Renal cortex interstitium (tissue), 15 donors: ENCODE measurements around the gene GAS5. TPM values are rescaled to one million over a fixed set of nuclear protein-coding genes. Genes with fewer than 3 reads are reported as not detected.

Experiments
- DNase-seq, 11 donors: peaks; one replicate each; pipeline ENCODE4 v3.0.0-alpha.2; 2013; ENCODE audit warnings: low read depth in 9 of 11, low spot score in 4 of 11; ENCODE audit errors: extremely low read depth in 1 of 11
- long read RNA-seq, 16 experiments: transcript quantifications; one replicate each; lab custom pipeline, GENCODE V29; 2026
- polyA plus RNA-seq, 3 donors: library from polyadenylated mRNA; unstranded; fragments of 120-200 nt; gene quantifications; one replicate each; pipeline ENCODE4 v1.2.1, GENCODE V29; 2013; ENCODE audit not compliant: insufficient read length in 3 of 3

The GAS5 gene
- polyA plus RNA-seq = 100 to 1,000 TPM; 562 to 661 (median 614) TPM
- long read RNA-seq, donor 1, transcript GAS5-218 (11 exons, 565 nt) = minor isoform, 32 of 229 reads
- long read RNA-seq, donor 1, transcript GAS5-221 (12 exons, 632 nt) = major isoform, 69 of 229 reads
- long read RNA-seq, donor 1, partial matches to known transcripts = 39 of 229 reads
- long read RNA-seq, donor 1, other reads (novel, unspliced or antisense) = 78 of 229 reads
- long read RNA-seq, donor 2, transcript GAS5-221 (12 exons, 632 nt) = major isoform, 79 of 236 reads
- long read RNA-seq, donor 2, transcript GAS5-218 (11 exons, 565 nt) = minor isoform, 38 of 236 reads
- long read RNA-seq, donor 2, partial matches to known transcripts = 31 of 236 reads
- long read RNA-seq, donor 2, other reads (novel, unspliced or antisense) = 76 of 236 reads
- long read RNA-seq, donor 3, transcript GAS5-218 (11 exons, 565 nt) = minor isoform, 102 of 542 reads
- long read RNA-seq, donor 3, transcript GAS5-221 (12 exons, 632 nt) = major isoform, 133 of 542 reads
- long read RNA-seq, donor 3, partial matches to known transcripts = 140 of 542 reads
- long read RNA-seq, donor 3, other reads (novel, unspliced or antisense) = 154 of 542 reads
- long read RNA-seq, donor 4, transcript GAS5-221 (12 exons, 632 nt) = major isoform, 69 of 304 reads
- long read RNA-seq, donor 4, transcript GAS5-218 (11 exons, 565 nt) = minor isoform, 56 of 304 reads
- long read RNA-seq, donor 4, transcript GAS5-226 (8 exons, 632 nt) = minor isoform, 5 of 304 reads
- long read RNA-seq, donor 4, partial matches to known transcripts = 67 of 304 reads
- long read RNA-seq, donor 4, other reads (novel, unspliced or antisense) = 86 of 304 reads
- long read RNA-seq, donor 5 = 0 reads
- long read RNA-seq, donor 6, transcript GAS5-226 (8 exons, 632 nt) = minor isoform, 5 of 320 reads
- long read RNA-seq, donor 6, transcript GAS5-221 (12 exons, 632 nt) = major isoform, 82 of 320 reads
- long read RNA-seq, donor 6, transcript GAS5-215 (6 exons, 1,114 nt) = minor isoform, 5 of 320 reads
- long read RNA-seq, donor 6, transcript GAS5-218 (11 exons, 565 nt) = minor isoform, 40 of 320 reads
- long read RNA-seq, donor 6, partial matches to known transcripts = 72 of 320 reads
- long read RNA-seq, donor 6, other reads (novel, unspliced or antisense) = 99 of 320 reads
- long read RNA-seq, donor 7, transcript GAS5-218 (11 exons, 565 nt) = minor isoform, 74 of 486 reads
- long read RNA-seq, donor 7, transcript GAS5-221 (12 exons, 632 nt) = major isoform, 104 of 486 reads
- long read RNA-seq, donor 7, transcript GAS5-207 (3 exons, 643 nt) = minor isoform, 5 of 486 reads
- long read RNA-seq, donor 7, partial matches to known transcripts = 98 of 486 reads
- long read RNA-seq, donor 7, other reads (novel, unspliced or antisense) = 180 of 486 reads
- long read RNA-seq, donor 8, transcript GAS5-206 (10 exons, 745 nt) = minor isoform, 8 of 721 reads
- long read RNA-seq, donor 8, transcript GAS5-217 (4 exons, 424 nt) = minor isoform, 6 of 721 reads
- long read RNA-seq, donor 8, transcript GAS5-221 (12 exons, 632 nt) = major isoform, 188 of 721 reads
- long read RNA-seq, donor 8, transcript GAS5-218 (11 exons, 565 nt) = minor isoform, 80 of 721 reads
- long read RNA-seq, donor 8, partial matches to known transcripts = 158 of 721 reads
- long read RNA-seq, donor 8, other reads (novel, unspliced or antisense) = 247 of 721 reads
- long read RNA-seq, donor 9, transcript GAS5-221 (12 exons, 632 nt) = major isoform, 95 of 401 reads
- long read RNA-seq, donor 9, transcript GAS5-218 (11 exons, 565 nt) = minor isoform, 85 of 401 reads
- long read RNA-seq, donor 9, partial matches to known transcripts = 105 of 401 reads
- long read RNA-seq, donor 9, other reads (novel, unspliced or antisense) = 101 of 401 reads
- long read RNA-seq, donor 10, transcript GAS5-218 (11 exons, 565 nt) = minor isoform, 84 of 469 reads
- long read RNA-seq, donor 10, transcript GAS5-221 (12 exons, 632 nt) = major isoform, 85 of 469 reads
- long read RNA-seq, donor 10, transcript GAS5-206 (10 exons, 745 nt) = minor isoform, 6 of 469 reads
- long read RNA-seq, donor 10, transcript GAS5-211 (7 exons, 959 nt) = minor isoform, 7 of 469 reads
- long read RNA-seq, donor 10, partial matches to known transcripts = 91 of 469 reads
- long read RNA-seq, donor 10, other reads (novel, unspliced or antisense) = 175 of 469 reads
- long read RNA-seq, donor 11, transcript GAS5-218 (11 exons, 565 nt) = minor isoform, 31 of 197 reads
- long read RNA-seq, donor 11, transcript GAS5-221 (12 exons, 632 nt) = major isoform, 53 of 197 reads
- long read RNA-seq, donor 11, partial matches to known transcripts = 47 of 197 reads
- long read RNA-seq, donor 11, other reads (novel, unspliced or antisense) = 59 of 197 reads
- long read RNA-seq, donor 12, transcript GAS5-221 (12 exons, 632 nt) = major isoform, 33 of 153 reads
- long read RNA-seq, donor 12, transcript GAS5-218 (11 exons, 565 nt) = minor isoform, 23 of 153 reads
- long read RNA-seq, donor 12, partial matches to known transcripts = 29 of 153 reads
- long read RNA-seq, donor 12, other reads (novel, unspliced or antisense) = 58 of 153 reads
- long read RNA-seq, donor 13, transcript GAS5-206 (10 exons, 745 nt) = minor isoform, 8 of 685 reads
- long read RNA-seq, donor 13, transcript GAS5-218 (11 exons, 565 nt) = minor isoform, 90 of 685 reads
- long read RNA-seq, donor 13, transcript GAS5-207 (3 exons, 643 nt) = minor isoform, 6 of 685 reads
- long read RNA-seq, donor 13, transcript GAS5-221 (12 exons, 632 nt) = major isoform, 174 of 685 reads
- long read RNA-seq, donor 13, partial matches to known transcripts = 164 of 685 reads
- long read RNA-seq, donor 13, other reads (novel, unspliced or antisense) = 225 of 685 reads
- long read RNA-seq, donor 14, transcript GAS5-218 (11 exons, 565 nt) = minor isoform, 78 of 498 reads
- long read RNA-seq, donor 14, transcript GAS5-221 (12 exons, 632 nt) = major isoform, 115 of 498 reads
- long read RNA-seq, donor 14, partial matches to known transcripts = 223 of 498 reads
- long read RNA-seq, donor 14, other reads (novel, unspliced or antisense) = 59 of 498 reads
- long read RNA-seq, donor 15, transcript GAS5-218 (11 exons, 565 nt) = minor isoform, 29 of 141 reads
- long read RNA-seq, donor 15, transcript GAS5-221 (12 exons, 632 nt) = major isoform, 35 of 141 reads
- long read RNA-seq, donor 15, partial matches to known transcripts = 34 of 141 reads
- long read RNA-seq, donor 15, other reads (novel, unspliced or antisense) = 33 of 141 reads
- long read RNA-seq, donor 16, transcript GAS5-221 (12 exons, 632 nt) = minor isoform, 127 of 833 reads
- long read RNA-seq, donor 16, transcript GAS5-206 (10 exons, 745 nt) = minor isoform, 7 of 833 reads
- long read RNA-seq, donor 16, transcript GAS5-207 (3 exons, 643 nt) = minor isoform, 11 of 833 reads
- long read RNA-seq, donor 16, transcript GAS5-218 (11 exons, 565 nt) = major isoform, 170 of 833 reads
- long read RNA-seq, donor 16, partial matches to known transcripts = 202 of 833 reads
- long read RNA-seq, donor 16, other reads (novel, unspliced or antisense) = 298 of 833 reads

DNA sequence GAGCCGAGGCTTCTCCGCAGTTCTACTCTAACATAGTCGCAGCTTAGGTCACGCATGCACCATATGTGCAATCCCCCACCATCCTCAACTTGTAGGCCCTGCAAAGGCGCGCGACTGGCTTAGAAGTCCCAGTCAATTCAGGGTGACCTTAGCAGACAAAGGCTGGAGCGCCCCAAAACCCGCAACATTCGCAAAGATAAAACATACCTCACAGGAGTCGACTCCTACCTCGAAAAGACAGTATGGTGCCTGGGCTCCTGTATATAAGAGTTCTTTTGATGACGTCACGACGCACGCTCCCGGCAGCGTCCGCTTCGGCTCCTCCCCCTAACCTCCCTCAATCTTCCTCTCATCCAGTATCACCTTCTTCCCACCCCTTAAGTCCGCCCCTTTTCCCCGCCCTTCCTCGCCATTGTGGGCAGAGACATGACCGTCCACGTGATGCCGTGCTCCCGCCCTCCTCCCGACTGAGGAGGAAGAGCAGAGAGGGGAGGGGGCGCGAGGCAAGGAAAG lies at the start of gene GAS5:
Gene GAS5 (minus strand): TSS at position 237 of the 513 bp plus-strand sequence.
- peak; percentile 98 to 100 (median 100) for DNase-seq

DNA sequence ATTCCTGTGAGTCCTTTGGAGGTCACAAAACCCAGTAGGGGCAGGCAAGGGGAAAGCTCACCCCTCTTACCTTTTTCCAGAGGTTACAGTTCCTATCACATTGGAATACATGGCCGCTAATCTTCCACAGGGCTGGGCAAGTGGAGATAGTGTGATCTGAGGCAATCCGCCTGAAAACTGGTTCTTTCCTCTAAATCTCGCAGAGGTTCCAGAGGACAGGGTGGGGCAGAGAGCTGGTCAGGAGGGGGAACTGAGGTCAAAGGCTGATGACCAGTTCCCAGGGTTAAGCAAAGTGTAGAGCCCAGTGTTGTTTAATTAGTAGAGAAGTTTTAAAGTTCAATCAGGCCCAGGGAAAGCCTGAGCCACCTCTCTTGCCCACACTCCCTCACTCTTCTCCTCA lies 49.4 kb upstream of the GAS5 start, which contains the start of gene SERPINC1:
Gene SERPINC1 (minus strand): TSS at position 179 of the 400 bp plus-strand sequence. CDS start 68 bp downstream, at position 111.
- DNase-seq = no peak

DNA sequence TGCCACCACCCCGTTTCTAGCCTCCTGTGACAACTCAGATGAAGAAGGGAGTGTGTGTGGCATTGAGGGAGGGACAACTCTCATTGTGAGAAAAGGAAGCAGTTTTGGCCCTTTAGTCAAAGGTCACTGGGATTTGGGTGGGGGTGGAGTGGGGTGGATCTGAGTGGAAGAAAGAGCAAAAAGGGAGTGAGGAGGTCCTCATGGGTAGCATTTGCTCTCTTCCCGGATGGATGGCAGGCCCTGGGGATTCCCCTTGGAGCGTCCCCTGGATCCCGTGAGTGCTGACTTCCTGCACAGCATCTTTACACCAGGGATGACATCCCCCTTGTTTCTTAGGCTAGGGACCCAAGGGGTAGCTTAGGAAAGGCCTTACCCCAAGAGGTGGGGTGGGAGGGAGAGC lies 48.9 kb upstream of the GAS5 start:
- DNase-seq = no peak

DNA sequence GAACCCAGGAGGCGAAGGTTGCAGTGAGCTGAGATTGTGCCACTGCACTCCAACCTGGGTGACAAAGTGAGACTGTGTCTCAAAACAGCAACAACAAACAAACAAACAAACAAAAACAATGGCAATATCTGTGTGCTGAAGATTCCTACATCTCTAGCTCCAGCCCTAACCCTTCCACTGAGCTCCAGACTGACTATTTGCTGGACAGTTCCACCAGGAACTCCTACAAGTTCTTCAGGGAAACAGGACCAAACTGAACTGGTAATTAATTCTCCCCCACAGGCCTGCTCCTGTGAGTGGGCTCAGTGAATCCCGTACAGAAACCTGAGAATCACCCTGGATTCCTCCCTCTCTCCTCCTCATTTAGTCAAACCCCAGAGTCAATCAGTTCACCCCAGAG lies 47.8 kb upstream of the GAS5 start:
- no peak for DNase-seq

DNA sequence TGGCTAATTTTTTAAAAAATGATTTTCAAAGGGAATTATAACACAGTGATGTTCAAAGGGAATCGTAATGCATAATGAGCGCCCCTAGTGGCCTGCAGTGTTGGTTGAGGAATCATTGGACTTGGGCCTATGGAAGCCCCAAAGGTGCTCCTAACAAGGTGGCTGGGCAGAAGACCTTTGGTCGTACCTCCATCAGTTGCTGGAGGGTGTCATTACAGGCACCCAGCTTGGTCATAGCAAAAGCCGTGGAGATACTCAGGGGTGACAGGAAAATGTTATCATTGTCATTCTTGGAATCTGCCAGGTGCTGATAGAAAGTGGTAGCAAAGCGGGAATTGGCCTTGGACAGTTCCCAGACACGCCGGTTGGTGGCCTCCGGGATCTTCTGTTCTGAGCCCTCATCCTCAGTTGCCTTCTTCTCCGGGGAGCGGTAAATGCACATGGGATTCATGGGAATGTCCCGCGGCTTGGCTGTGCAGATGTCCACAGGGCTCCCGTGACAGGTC lies 46.6 kb upstream of the GAS5 start:
- no peak for DNase-seq

DNA sequence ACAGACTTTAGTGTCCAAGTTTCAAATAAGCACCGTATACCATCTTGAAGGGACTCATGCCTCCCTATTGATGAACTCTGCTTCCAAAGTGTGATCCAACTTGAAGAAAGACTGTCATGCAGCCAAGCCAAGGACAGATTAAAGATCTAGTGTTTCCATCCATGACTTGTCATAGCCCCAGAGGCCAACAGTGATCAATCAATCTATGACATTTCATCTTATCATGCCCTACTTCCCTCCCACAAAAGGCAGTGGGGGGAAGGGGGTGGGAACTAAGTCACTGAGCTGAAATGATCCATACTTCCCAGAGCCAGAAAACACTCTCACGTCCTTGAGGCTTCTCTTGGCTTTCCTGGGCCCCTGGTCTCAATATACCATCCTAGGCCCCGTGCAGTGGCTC lies 45.3 kb upstream of the GAS5 start:
- no peak for DNase-seq

DNA sequence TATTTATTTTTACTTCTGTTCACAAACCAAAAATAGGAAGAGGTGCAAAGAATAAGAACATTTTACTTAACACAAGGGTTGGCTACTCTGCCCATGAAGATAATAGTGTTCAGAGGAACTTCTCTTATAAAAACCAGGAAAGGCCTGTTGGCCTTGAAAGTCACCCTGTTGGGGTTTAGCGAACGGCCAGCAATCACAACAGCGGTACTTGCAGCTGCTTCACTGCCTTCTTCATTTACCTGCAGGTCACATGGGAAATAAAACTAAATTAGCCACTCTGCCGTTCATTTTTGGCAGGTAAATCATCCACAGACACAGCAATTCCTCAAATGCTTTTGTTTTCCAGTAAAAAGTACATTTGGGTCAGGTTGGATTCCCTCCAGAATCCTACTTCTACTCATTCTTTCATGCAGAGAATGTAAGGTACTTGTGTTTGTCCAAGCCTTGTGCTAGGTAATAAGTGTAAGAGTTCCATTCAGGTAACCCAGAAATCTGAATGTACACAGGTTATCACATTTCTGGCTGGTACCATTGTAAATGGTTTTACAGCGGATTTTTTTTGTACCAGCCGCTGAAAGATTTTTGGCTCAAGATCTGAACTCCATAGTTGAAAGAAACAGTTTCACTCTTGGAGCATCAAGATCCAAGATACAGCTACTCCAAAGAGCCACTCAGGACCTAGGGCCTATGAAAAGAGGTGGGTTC lies 36.2 kb upstream of the GAS5 start:
- peak in 3 of 11 donors; percentile 4 to 16 (median 16) for DNase-seq

DNA sequence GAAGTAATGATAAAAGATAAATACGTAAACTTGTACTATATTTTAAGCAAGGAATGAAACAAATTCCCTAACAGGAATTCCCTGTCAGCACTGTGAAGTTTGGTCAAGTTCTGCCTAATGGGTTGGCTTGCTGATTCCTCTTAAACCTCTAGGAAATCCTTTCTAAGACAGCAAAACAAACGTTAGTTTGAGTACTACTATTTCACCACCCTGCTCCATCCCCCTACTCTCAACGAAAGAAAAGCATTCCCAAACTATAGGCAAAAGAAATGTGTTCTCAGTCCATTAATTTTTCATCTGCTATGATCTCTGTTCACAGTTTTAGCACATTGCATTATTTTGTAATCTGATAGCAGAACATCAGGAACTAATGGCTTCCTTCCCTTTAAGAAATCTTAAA lies 33.2 kb upstream of the GAS5 start:
- no peak for DNase-seq

DNA sequence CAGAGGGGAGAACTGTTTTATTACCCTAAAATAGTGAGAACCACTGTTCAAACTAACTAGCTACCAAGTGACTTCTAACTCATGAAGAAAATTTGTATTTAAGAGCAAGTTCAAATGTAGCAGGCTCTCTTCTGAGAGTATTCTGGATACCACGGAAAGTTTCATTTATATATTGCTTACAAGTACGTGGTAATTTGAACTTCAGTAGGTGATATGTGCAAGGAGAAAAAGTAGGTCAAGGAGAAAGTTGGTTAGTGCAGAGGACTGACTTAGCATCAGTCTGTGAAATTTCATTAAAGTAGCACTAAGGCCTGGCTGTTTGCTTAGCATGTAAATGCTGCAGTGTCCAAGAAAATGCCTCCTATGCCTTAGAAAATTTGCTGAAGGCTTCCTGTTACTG lies 32.6 kb upstream of the GAS5 start:
- DNase-seq = no peak

DNA sequence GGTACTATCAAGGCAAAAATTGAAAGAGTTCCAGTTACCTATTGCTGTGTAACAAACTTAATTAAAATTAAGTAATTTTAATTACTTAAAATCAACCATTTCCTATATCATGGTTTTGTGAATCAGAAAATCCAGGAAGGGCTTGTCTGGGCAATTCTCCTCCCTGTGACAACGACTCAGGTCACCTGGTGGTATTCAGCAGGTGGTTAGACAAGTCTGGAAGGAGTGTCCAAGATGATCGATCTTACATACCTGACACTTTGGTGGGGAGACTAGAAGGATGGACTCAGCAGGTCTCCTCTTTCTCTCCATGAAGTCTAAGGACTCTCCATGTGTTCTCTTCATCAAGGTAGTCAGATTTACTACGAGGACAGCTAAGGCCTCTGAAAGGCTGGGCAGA lies 26.4 kb upstream of the GAS5 start:
- no peak for DNase-seq

DNA sequence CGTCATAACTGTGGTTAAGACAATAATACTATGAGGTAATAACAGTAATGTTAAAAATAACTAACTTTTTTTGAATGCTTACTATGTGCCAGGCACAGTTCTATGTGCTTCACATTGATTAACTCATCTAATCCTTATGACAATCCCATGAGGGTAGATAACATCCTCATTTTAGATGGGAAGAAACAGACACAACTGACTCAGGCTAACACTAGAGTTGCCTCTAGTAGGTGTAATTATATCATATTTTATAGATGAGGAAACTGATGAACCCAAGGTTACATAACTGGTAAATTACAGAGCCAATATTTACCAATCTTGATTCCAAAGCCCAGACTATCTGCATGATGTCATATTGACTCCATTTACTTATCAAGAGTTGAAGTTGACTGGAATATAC lies 25.8 kb upstream of the GAS5 start:
- no peak for DNase-seq

DNA sequence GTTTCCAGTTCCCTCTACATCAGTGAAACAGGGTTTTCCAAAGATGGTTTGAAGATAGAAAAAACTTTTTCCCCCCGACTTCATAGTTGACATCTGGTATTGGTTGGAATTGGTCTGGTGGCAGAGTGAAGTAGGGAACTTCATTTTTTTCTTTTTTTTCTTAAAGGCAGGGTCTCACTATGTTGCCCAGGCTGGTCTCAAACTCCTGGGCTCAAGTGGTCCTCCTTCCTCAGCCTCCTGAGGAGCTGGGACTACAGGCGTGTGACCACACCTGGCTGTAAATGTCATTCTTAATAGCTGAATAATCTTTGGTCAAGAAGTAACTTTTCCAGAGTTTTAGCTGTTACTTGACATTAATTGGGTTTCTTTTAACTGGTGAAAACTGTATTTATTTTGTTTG lies 22.1 kb upstream of the GAS5 start:
- DNase-seq = no peak

DNA sequence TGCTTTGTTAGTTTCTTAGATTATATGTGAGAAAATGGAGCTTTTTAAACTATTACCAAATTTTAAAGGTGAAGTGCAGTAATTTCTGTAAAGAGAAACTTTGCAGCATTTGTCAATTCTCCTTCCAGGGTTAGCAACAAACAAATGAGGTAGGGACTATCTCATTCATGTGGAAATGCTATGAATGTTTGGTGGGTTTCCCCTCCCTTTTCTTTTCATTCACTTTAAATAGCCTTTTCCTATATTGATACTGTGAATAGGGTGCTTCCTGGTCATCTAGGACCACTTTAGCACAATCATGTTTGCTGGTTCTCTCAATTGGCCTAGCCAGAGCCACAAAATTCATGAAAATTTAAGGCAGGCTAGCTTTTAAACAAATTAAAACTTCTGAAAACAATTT lies 21.0 kb upstream of the GAS5 start:
- DNase-seq = no peak

DNA sequence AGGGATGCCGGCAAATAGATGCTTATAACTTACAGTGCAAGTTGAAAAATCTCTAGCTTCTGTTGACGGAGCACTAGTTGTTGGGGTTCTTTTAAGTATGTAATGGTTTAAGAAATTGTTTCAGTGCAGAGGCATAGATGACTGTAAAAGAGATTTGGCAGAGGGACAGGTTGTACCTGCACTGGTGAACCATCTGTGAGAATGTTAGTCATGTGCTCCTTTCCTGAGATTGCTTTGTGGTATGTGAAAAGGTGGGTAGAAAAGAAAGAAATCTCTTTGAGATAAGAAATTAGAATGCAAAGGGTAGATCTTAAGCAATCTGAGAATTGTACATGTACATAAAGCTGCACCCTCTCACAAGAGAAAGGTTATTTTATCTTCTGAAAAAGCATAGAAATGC lies 19.8 kb upstream of the GAS5 start:
- no peak for DNase-seq
